IPS DF 6.9 (cell line): Measurements from ENCODE around the gene WSCD2.

Experiments
- DNase-seq: peaks from one replicate; pipeline ENCODE4 v3.0.0-alpha.2; 2013; ENCODE audit warnings: low read depth, low spot score
- H3K27ac ChIP-seq: one replicate; pipeline ENCODE4 v1.5.1; 2013; ENCODE audit warnings: low read length, control low read depth
- H3K27me3 ChIP-seq: 2 replicates; pipeline ENCODE4 v1.6.1; 2013; ENCODE audit warnings: mild to moderate bottlenecking, low read length; ENCODE audit not compliant: control insufficient read depth, insufficient read depth
- H3K36me3 ChIP-seq: 2 replicates; pipeline ENCODE4 v1.6.1; 2013; ENCODE audit warnings: low read length; ENCODE audit not compliant: control insufficient read depth, insufficient read depth
- H3K4me1 ChIP-seq: 2 replicates; pipeline ENCODE4 v1.6.1; 2013; ENCODE audit warnings: low read length; ENCODE audit not compliant: control insufficient read depth, insufficient read depth
- H3K4me3 ChIP-seq: 2 replicates; pipeline ENCODE4 v1.5.1; 2013; ENCODE audit warnings: mild to moderate bottlenecking, low read length
- H3K9me3 ChIP-seq: 2 replicates; pipeline ENCODE4 v1.6.1; 2013; ENCODE audit warnings: low read length, inconsistent platforms; ENCODE audit not compliant: control insufficient read depth, insufficient read depth
- WGBS: extraction: QIAGEN DNeasy Blood & Tissue Kit; methylation state at CpG from one replicate; pipeline ENCODE4 v1.1.7; 2013; ENCODE audit warnings: mixed read lengths, missing lambda C conversion rate; ENCODE audit not compliant: insufficient read length, insufficient coverage; 5-methylcytosine and 5-hydroxymethylcytosine counted together

Gene WSCD2

DNA sequence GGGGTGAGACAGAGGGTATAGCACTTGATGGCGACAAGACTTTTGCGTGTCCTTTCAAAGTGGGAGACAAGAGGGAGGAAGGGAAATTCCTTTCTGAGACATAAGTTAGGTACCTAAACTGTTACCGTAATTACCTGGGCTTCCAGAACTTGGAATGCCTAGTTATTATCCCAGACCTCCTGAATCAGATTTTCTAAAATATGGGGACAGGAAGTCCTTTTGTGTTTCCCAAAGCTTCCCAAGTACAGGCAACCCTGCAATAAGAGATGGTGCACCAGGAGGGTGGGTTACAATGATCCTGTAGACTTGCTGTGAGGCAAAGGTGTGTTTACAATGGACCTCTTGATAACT, 126.1 kb downstream of the WSCD2 start:
- no peaks in the 10 kb centered on the region for H3K4me1 ChIP-seq
- H3K27ac ChIP-seq, result no peak overlapping the region
- H3K27me3 ChIP-seq, result no peaks in the 10 kb centered on the region
- no peaks in the 10 kb centered on the region for H3K36me3 ChIP-seq
- no peaks in the 10 kb centered on the region for H3K9me3 ChIP-seq
- no CpG with 5 or more reads among the region's 3 CpGs for WGBS
- no peak for DNase-seq
- no peak overlapping the region for H3K4me3 ChIP-seq

DNA sequence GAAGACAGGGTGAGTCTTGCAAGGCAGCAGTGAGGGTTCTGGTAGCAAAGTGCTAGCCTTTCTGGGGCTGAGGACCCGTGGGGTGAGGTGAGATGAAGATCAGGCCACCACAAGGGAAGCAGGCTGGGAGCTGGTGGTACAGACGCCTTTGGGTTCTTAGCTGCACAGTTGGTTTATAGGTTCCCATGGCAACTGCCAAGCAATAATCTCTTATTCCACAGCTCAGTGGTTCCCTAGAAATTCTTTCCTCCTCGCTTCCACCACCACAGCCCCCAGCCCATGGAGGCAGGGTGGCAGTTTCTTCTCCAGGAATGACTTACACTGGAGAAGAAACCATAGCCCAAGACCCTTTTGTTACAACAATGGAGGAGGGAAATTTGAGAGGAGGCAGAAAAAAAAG, 127.9 kb downstream of the WSCD2 start:
- no peaks in the 10 kb centered on the region for H3K9me3 ChIP-seq
- DNase-seq, result no peak
- H3K4me3 ChIP-seq, result no peak overlapping the region
- no peaks in the 10 kb centered on the region for H3K4me1 ChIP-seq
- no peaks in the 10 kb centered on the region for H3K36me3 ChIP-seq
- H3K27me3 ChIP-seq, result no peaks in the 10 kb centered on the region
- H3K27ac ChIP-seq, result no peak overlapping the region
- no CpG with 5 or more reads among the region's 3 CpGs for WGBS

DNA sequence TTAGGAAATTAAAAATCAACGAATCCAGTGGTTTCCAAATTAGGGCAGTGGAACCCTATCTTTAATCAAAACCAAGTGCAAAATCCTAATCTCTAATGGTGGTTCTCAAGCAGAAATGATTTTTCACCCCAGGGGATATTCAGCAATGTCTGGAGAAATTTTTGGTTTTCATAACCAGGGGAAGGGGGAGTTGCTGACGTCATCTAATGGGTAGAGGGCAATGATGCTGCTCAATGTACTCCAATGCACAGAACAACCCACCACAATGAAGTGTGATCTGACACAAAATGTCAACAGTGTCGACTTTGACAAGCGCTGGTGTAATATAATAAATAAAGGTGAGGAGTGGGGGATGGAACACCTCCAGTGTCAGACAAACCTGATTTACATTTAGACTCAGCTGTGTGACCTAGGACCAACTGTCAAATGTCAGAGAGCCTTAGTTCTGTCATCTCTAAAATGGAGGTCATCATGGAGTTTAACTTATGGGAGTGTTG, 128.6 kb downstream of the WSCD2 start:
- Histone ChIP-seq H3K4me1 (no peaks in the 10 kb centered on the region), H3K27me3 (no peaks in the 10 kb centered on the region), H3K36me3 (no peaks in the 10 kb centered on the region), H3K27ac (no peak overlapping the region), H3K4me3 (no peak overlapping the region), H3K9me3 (no peaks in the 10 kb centered on the region)
- DNase-seq, result no peak
- WGBS, result no CpG with 5 or more reads among the region's 4 CpGs

DNA sequence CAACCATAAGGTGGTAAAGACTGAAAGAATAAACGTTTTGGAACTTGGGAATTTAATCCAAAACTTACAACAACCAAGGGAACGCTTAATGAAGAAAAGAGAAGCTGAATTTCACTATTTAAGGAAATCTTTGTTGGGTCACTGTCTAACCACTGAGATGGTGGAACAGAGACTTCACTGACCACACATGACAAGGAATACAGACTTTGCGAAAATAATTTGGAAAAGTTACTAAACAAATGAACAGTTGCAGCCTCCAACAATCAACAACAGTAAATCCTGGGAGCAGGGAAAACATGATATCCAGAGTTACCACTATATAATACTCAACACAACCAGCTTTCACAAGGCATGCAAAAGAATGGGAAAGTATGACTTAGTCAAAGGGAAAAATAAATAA, 131.0 kb downstream of the WSCD2 start:
- no peak overlapping the region for H3K4me3 ChIP-seq
- H3K9me3 ChIP-seq, result no peaks in the 10 kb centered on the region
- no peak overlapping the region for H3K27ac ChIP-seq
- WGBS, result no CpG with 5 or more reads among the region's 3 CpGs
- no peaks in the 10 kb centered on the region for H3K36me3 ChIP-seq
- DNase-seq, result no peak
- no peaks in the 10 kb centered on the region for H3K4me1 ChIP-seq
- no peaks in the 10 kb centered on the region for H3K27me3 ChIP-seq

DNA sequence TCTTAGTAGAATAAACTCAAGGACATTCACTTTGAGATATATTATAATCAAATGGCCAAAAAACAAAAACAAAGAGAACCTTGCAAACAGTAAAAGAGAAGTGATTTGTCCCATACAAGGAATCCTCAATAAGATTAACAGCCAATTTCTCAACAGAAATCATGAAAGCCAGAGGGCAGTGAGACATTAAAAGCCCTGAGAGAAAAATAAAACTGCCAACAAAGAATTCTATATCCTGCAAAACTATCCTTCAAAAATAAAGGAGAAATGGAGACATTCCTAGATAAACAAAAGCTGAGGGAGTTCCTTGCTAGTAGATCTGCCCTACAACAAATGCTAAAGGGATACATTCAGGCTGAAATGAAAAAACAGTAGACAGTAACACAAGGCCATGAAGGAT, 131.9 kb downstream of the WSCD2 start:
- Histone ChIP-seq H3K27ac (no peak overlapping the region), H3K36me3 (no peaks in the 10 kb centered on the region), H3K27me3 (no peaks in the 10 kb centered on the region), H3K4me1 (no peaks in the 10 kb centered on the region), H3K9me3 (no peaks in the 10 kb centered on the region), H3K4me3 (no peak overlapping the region)
- DNase-seq, result no peak

DNA sequence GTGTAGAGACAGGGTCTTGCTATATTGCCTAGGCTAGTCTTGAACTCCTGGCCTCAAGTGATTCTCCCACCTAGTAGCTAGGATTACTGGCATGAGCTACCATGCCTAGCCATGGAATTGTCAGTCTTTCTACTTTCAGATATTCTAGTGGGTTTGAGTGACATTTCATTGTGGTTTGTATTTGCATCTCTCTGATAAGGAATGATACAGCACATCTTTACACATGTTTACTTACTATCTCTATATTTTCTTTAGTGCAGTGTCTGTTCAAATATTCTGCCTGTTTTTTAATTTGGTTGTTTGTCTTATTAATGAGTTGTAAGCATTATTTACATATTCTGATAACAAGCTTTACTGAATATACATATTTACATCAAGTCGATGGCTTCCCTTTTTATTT, 136.4 kb downstream of the WSCD2 start:
- no peak overlapping the region for H3K27ac ChIP-seq
- H3K27me3 ChIP-seq, result no peaks in the 10 kb centered on the region
- no peak overlapping the region for H3K4me3 ChIP-seq
- WGBS, result no CpG with 5 or more reads among the region's 1 CpG
- no peaks in the 10 kb centered on the region for H3K36me3 ChIP-seq
- no peak for DNase-seq
- H3K4me1 ChIP-seq, result no peaks in the 10 kb centered on the region
- no peaks in the 10 kb centered on the region for H3K9me3 ChIP-seq

DNA sequence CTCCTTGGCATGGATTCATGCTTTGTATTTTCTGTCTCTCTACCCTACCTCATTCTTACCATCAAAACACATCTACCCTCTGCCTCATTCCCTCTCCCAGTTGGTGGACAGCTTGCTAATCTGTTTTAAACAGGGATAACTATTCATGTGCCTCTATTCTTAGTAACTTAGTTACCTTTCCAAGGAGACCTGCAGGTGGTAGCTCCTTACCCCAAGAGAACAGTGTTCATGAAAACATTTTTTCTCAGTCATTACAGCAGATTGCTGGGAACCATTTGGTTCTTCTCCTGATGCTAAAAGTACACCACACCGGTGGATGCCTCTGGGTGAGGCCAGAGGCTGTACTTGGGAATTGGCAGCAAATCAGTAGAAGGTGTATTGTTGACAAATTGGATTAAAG, 137.0 kb downstream of the WSCD2 start:
- H3K27me3 ChIP-seq, result no peaks in the 10 kb centered on the region
- no peaks in the 10 kb centered on the region for H3K4me1 ChIP-seq
- H3K27ac ChIP-seq, result no peak overlapping the region
- no peak for DNase-seq
- no CpG with 5 or more reads among the region's 1 CpG for WGBS
- H3K9me3 ChIP-seq, result no peaks in the 10 kb centered on the region
- H3K4me3 ChIP-seq, result no peak overlapping the region
- H3K36me3 ChIP-seq, result no peaks in the 10 kb centered on the region

DNA sequence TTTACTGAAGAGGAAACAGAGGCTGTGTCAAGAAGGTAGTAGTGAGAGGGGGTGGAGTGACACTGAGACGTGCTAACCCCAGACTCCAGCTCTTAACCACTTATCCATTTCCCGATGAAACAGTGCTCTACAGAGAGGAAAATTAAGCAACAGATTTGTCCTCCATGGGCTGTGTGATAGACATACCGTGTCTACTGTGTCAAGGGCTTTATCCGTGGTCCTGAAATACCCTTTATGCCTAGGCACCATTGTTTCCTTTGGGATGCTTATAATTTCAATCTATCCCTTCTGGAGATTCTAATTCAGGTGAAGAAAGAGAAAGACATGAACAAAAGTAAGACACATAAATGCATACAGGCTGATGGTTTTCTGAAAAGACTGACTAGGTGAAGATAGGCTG, 138.4 kb downstream of the WSCD2 start:
- Histone ChIP-seq H3K4me3 (no peak overlapping the region), H3K27me3 (no peaks in the 10 kb centered on the region), H3K36me3 (no peaks in the 10 kb centered on the region), H3K4me1 (no peaks in the 10 kb centered on the region), H3K27ac (no peak overlapping the region), H3K9me3 (no peaks in the 10 kb centered on the region; the same call in 1 of the 2 replicates)
- WGBS, result no CpG with 5 or more reads among the region's 4 CpGs
- no peak for DNase-seq

DNA sequence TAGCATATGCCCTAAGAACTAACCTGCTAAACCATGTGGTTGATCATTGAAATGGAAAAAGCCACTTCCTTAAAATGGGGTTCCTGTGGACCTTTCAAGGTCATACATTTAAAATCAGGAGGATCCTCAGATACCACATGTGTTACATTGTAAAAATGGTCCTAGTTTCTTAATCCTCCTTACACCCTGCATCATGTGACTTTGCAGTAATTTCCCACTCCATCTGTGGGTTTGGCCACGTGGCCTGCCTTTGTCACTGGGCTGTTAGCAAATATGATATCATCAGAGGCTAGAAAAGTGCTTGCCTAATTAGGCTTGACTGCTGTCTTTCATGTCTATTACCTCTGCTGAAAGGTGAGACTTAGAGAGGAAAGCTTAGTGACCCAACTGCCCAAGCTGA, 139.3 kb downstream of the WSCD2 start:
- H3K27me3 ChIP-seq, result no peaks in the 10 kb centered on the region

DNA sequence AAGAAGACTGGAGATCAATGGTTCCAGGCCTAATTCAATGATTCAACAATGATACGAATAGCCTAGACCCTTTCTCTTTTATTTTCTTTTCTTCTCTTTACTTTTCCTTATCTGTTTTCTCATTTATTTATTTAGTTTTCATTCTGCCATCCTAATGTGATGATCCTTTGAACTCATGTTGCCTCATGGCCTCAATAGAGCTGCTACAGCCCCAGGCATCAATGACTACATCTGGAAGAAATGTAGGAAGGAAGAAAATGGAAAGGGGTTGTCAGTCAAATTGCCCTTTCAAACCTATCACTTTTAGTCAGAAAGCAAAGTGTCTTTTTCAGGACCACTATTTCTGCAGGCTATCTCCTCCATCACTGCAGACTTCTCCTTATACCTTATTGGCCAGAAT, 140.1 kb downstream of the WSCD2 start:
- Histone ChIP-seq H3K9me3 (no peaks in the 10 kb centered on the region; the same call in none of the 2 replicates), H3K4me1 (no peaks in the 10 kb centered on the region), H3K36me3 (no peaks in the 10 kb centered on the region), H3K27me3 (no peaks in the 10 kb centered on the region), H3K27ac (no peak overlapping the region), H3K4me3 (no peak overlapping the region)
- no peak for DNase-seq
- no CpG with 5 or more reads among the region's 1 CpG for WGBS

More for the DNA sequence above, 139.3 kb downstream of the WSCD2 start:
- H3K4me3 ChIP-seq, result no peak overlapping the region
- DNase-seq, result no peak
- H3K4me1 ChIP-seq, result no peaks in the 10 kb centered on the region
- WGBS, result no CpG with 5 or more reads among the region's 1 CpG
- H3K36me3 ChIP-seq, result no peaks in the 10 kb centered on the region
- no peaks in the 10 kb centered on the region; the same call in none of the 2 replicates for H3K9me3 ChIP-seq
- H3K27ac ChIP-seq, result no peak overlapping the region

DNA sequence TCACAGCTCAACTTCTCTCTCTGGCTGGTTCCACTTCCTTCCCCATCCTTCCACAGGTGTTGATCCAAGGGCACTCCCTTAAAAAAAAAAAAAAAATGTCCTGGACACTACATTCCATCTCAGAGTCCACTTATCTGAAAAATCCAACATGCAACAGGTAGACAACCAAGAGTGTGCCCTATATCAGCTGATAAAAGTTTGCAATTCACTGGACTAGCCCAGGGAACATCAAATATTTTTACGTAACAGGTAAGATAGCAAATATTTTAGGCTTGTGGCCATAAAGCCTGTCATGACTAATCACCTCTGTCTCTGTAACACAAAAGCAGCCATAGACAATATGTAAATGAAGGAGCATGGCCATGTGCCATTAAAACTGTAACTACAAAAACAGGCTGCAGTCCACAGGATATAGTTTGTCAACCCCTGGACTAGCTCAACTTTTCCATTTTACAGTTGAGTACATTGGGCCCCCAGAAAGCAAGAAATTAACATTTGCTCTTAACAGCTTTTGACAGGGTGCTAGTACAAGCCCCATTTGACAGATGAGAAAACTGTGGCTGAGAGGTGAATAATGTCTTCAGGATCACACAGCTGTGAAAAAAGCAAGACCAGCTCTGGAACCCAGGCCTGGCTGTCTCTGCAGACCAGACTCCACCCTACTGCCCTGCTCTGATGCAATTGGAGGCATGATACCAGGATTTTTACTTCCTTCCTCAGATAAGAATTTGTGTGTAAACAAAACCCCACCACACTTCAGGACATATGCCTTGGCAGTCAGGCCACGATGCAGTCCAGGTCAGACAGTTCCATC, 141.2 kb downstream of the WSCD2 start:
- H3K27me3 ChIP-seq, result no peaks in the 10 kb centered on the region
- H3K27ac ChIP-seq, result no peak overlapping the region
- no peak overlapping the region for H3K4me3 ChIP-seq
- no peaks in the 10 kb centered on the region for H3K4me1 ChIP-seq
- H3K9me3 ChIP-seq, result no peaks in the 10 kb centered on the region; the same call in none of the 2 replicates
- no peaks in the 10 kb centered on the region for H3K36me3 ChIP-seq
- WGBS, result no CpG with 5 or more reads among the region's 2 CpGs
- no peak for DNase-seq
